IMR-90 (cell line): ENCODE results near the gene CKB. TPM values are rescaled to one million over a fixed set of nuclear protein-coding genes. Genes with fewer than 3 reads are reported as not detected.

Source experiments
- ATAC-seq: fragments of 200-7000 bp; cut with Tn5 transposase; 2 replicates; pipeline ENCODE4 v1.9.1; 2020; ENCODE audit warnings: low read depth, mild to moderate bottlenecking, moderate library complexity
- BruUV-seq: library from RNA; stranded (reverse); fragments of 400-500 nt; replicated peaks from 2 replicates; lab custom pipeline; 2021; lab: Mats Ljungman, UMichigan
- CTCF ChIA-PET: fragments of 300-600 bp; formaldehyde crosslinking; extraction: SDS; loops from one replicate; lab custom pipeline; 2021; ENCODE audit warnings: antibody characterized with exemption; lab: Yijun Ruan, JAX
- POLR2A ChIA-PET: fragments of 300-600 bp; sonication (Branson Sonifier 250); formaldehyde crosslinking; loops from one replicate; lab custom pipeline; 2022; ENCODE audit warnings: antibody characterized with exemption; ENCODE audit not compliant: unreplicated experiment; lab: Charles Lee
- DNase-seq: peaks from one replicate; pipeline ENCODE4 v3.0.0; 2013
- H2AFZ ChIP-seq: replicated peaks from 2 replicates; pipeline ENCODE3; 2013; ENCODE audit warnings: low read length, mild to moderate bottlenecking; ENCODE audit not compliant: poor library complexity
- H2AK5ac ChIP-seq: 2 replicates; pipeline ENCODE4 v1.6.1; 2013; ENCODE audit warnings: low read depth, low read length, inconsistent platforms
- H2AK9ac ChIP-seq: replicated peaks from 2 replicates; pipeline ENCODE3; 2013; ENCODE audit warnings: mild to moderate bottlenecking, low read depth, low read length, moderate library complexity; ENCODE audit not compliant: poor library complexity
- H2BK120ac ChIP-seq: 2 replicates; pipeline ENCODE4 v1.6.1; 2013; ENCODE audit warnings: low read depth, low read length, inconsistent platforms
- H2BK15ac ChIP-seq: 3 replicates; pipeline ENCODE4 v1.6.1; 2013; ENCODE audit warnings: low read depth, low read length, inconsistent platforms
- H2BK20ac ChIP-seq: 2 replicates; pipeline ENCODE4 v1.6.1; 2013; ENCODE audit warnings: low read depth, mild to moderate bottlenecking, inconsistent platforms, low read length, moderate library complexity
- H2BK5ac ChIP-seq: 2 replicates; pipeline ENCODE4 v1.6.1; 2013; ENCODE audit warnings: mild to moderate bottlenecking, low read depth, low read length, inconsistent platforms; ENCODE audit not compliant: poor library complexity, severe bottlenecking
- H3K14ac ChIP-seq: replicated peaks from 2 replicates; pipeline ENCODE4 v1.6.1; 2013; ENCODE audit warnings: low read depth, low read length, inconsistent platforms
- H3K18ac ChIP-seq: 2 replicates; pipeline ENCODE4 v1.6.1; 2013; ENCODE audit warnings: low read depth, low read length, control low read depth
- H3K23ac ChIP-seq: 2 replicates; pipeline ENCODE4 v1.6.1; 2013; ENCODE audit warnings: low read depth, low read length, inconsistent platforms
- H3K27ac ChIP-seq: 2 replicates; pipeline ENCODE4 v1.5.1; 2013; ENCODE audit warnings: mild to moderate bottlenecking, control low read depth, low read length; ENCODE audit not compliant: insufficient read depth
- H3K27me3 ChIP-seq: 2 replicates; pipeline ENCODE4 v1.6.1; 2013; ENCODE audit warnings: low read length; ENCODE audit not compliant: control insufficient read depth, insufficient read depth
- H3K36me3 ChIP-seq: 2 replicates; pipeline ENCODE4 v1.6.1; 2013; ENCODE audit warnings: low read length, mixed read lengths; ENCODE audit not compliant: control insufficient read depth, insufficient read depth
- H3K4ac ChIP-seq: 2 replicates; pipeline ENCODE4 v1.6.1; 2013; ENCODE audit warnings: low read depth, low read length, inconsistent platforms
- H3K4me1 ChIP-seq: 2 replicates; pipeline ENCODE4 v1.6.1; 2013; ENCODE audit warnings: low read length, mixed read lengths; ENCODE audit not compliant: control insufficient read depth, insufficient read depth
- H3K4me2 ChIP-seq: 2 replicates; pipeline ENCODE4 v1.6.1; 2013; ENCODE audit warnings: low read depth, mild to moderate bottlenecking, control low read depth, low read length, moderate library complexity
- H3K4me3 ChIP-seq: 2 replicates; pipeline ENCODE4 v1.5.1; 2013; ENCODE audit warnings: low read depth, mild to moderate bottlenecking, control low read depth, low read length, moderate library complexity; ENCODE audit not compliant: insufficient read depth
- H3K56ac ChIP-seq: 2 replicates; pipeline ENCODE4 v1.6.1; 2013; ENCODE audit warnings: low read length, inconsistent platforms; ENCODE audit not compliant: insufficient read depth; ENCODE audit errors: extremely low read depth
- H3K79me1 ChIP-seq, 2 experiments: 2 replicates each; pipeline ENCODE4 v1.6.1; 2013; ENCODE audit warnings: low read length in 2 of 2, inconsistent platforms in 1 of 2, low read depth in 1 of 2
- H3K9ac ChIP-seq: 2 replicates; pipeline ENCODE4 v1.6.1; 2013; ENCODE audit warnings: low read depth, low read length, control low read depth
- H3K9me1 ChIP-seq: 2 replicates; pipeline ENCODE4 v1.6.1; 2013; ENCODE audit warnings: low read length, inconsistent platforms; ENCODE audit not compliant: insufficient read depth
- H3K9me3 ChIP-seq: 2 replicates; pipeline ENCODE4 v1.6.1; 2013; ENCODE audit warnings: low read length; ENCODE audit not compliant: control insufficient read depth, insufficient read depth
- H4K20me1 ChIP-seq: 2 replicates; pipeline ENCODE4 v1.6.1; 2013; ENCODE audit warnings: low read length, inconsistent platforms; ENCODE audit not compliant: insufficient read depth
- H4K5ac ChIP-seq: 2 replicates; pipeline ENCODE4 v1.6.1; 2013; ENCODE audit warnings: mild to moderate bottlenecking, low read depth, low read length, control low read depth
- H4K8ac ChIP-seq, 2 experiments: 2 replicates each; pipeline ENCODE4 v1.6.1; 2013; ENCODE audit warnings: low read depth in 2 of 2, low read length in 2 of 2, control low read depth in 1 of 2, inconsistent platforms in 1 of 2
- H4K91ac ChIP-seq: 2 replicates; pipeline ENCODE4 v1.6.1; 2013; ENCODE audit warnings: low read depth, low read length, inconsistent platforms; ENCODE audit not compliant: insufficient read depth
- CEBPB ChIP-seq: IDR thresholded peaks from 2 replicates; pipeline ENCODE4 v1.6.1; 2012; ENCODE audit warnings: low read depth, low read length, improper control_type of control experiment
- MXI1 ChIP-seq: IDR thresholded peaks from 2 replicates; pipeline ENCODE4 v1.6.1; 2012; ENCODE audit warnings: low read depth, mild to moderate bottlenecking, low read length, moderate library complexity, borderline replicate concordance
- NFE2L2 ChIP-seq: fragments of 150-350 bp; IDR thresholded peaks from 2 replicates; pipeline ENCODE4 v1.6.1; 2016; ENCODE audit warnings: low read depth, mild to moderate bottlenecking, low read length
- POLR2A ChIP-seq: IDR thresholded peaks from 2 replicates; pipeline ENCODE4 v1.6.1; 2012; ENCODE audit warnings: mild to moderate bottlenecking, low read depth, low read length
- WGBS, 2 experiments: methylation state at CpG; one replicate each; pipeline versions ENCODE4 v1.1.5 to v1.1.7; 2013; ENCODE audit warnings: missing lambda C conversion rate in 2 of 2; ENCODE audit not compliant: insufficient read length in 1 of 2; ENCODE audit errors: extremely low coverage in 2 of 2; 5-methylcytosine and 5-hydroxymethylcytosine counted together
- dilution Hi-C: fragments of 300-500 bp; cut with HindIII; formaldehyde crosslinking; loops from one replicate; pipeline ENCODE4 v1.14.3; 2018; ENCODE audit warnings: low sequenced_read_pairs; ENCODE audit not compliant: unreplicated experiment
- in situ Hi-C: fragments of 300-500 bp; cut with MboI; formaldehyde crosslinking; loops from 3 replicates; pipeline ENCODE4 v1.14.3; 2019; ENCODE audit warnings: low sequenced_read_pairs, inconsistent platforms, mixed read lengths
- intact Hi-C: fragments of 100-400 bp; cut with micrococcal nuclease; formaldehyde crosslinking; loops from 2 replicates; pipeline ENCODE4 v1.10.0; 2022
- polyA plus RNA-seq, 3 experiments: library from polyadenylated mRNA; depleted of rRNA; stranded (reverse); fragments of >200 nt; gene quantifications; 2 replicates each; pipeline ENCODE4 v1.2.3, GENCODE V29; 2012; ENCODE audit warnings: low replicate concordance in 1 of 3
- total RNA-seq: library from RNA; depleted of rRNA; stranded (reverse); fragments of >200 nt; gene quantifications from 2 replicates; pipeline ENCODE4 v1.2.3, GENCODE V29; 2012
- TF ChIP-seq, protein P1 (sequence below): fragments of 150-350 bp; IDR thresholded peaks from 2 replicates; pipeline ENCODE4 v1.6.1; 2016; ENCODE audit warnings: low read depth, mild to moderate bottlenecking, low read length, moderate library complexity, borderline replicate concordance

Gene CKB
- total and polyA plus RNA-seq, 2 of the 4 experiments (the other 2 are of a cell fraction): 17.7 to 82.6 TPM

DNA sequence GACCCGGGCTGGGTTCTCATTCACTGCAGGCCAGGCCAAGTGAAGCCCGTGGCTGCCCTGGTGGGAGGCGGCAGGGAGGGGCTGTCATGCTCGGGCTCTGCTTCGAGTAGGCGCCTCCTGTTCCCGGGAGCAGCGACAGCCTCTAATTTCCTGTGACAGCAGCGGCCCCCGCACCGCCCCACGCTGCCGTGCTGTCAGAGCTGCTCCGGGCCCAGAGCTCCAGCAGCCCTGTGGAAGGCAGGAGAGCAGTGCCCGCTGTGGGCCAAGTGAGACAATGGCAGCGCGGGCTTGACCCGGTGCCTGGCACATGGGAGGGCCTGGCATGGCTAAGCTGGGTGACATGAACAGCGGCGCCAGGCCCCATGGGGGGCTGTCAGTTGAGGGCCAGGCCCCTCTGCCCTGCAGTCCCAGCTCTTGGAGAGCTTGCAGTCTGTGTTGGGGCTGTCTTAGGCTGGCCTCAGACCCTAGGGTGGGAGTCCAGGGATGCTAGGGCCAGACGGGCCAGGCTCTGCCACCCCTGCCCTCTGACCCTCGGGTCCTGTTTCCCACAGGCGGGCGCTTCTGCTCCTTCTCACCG is 11.5 kb upstream of the CKB start:
- Histone ChIP-seq H3K36me3 (peaks cover 12% of the 10 kb centered on the region; the same call in 1 of the 2 replicates), H3K27me3 (no peaks in the 10 kb centered on the region), H2AK5ac (no peak overlapping the region), H3K4me2 (no peak overlapping the region), H2BK5ac (no peak overlapping the region), H3K56ac (no peak overlapping the region), H3K4me1 (peaks cover 6% of the 10 kb centered on the region), H4K91ac (no peak overlapping the region), H2BK20ac (no peak overlapping the region), H2AFZ (no peak overlapping the region), H3K9ac (no peak overlapping the region), H2BK120ac (no peak overlapping the region), H3K79me1 (peaks cover 0 to 35% of the 10 kb centered on the region in 2 experiments; a peak in 3 of 4 replicates), H3K18ac (no peak overlapping the region), H3K14ac (no peak overlapping the region), H3K9me1 (peaks cover 10% of the 10 kb centered on the region), H4K5ac (no peak overlapping the region), H3K4me3 (no peak overlapping the region), H2BK15ac (no peak overlapping the region), H4K20me1 (peaks cover 26% of the 10 kb centered on the region), H3K4ac (no peak overlapping the region), H2AK9ac (no peak overlapping the region), H3K27ac (no peak overlapping the region), H4K8ac (no peak overlapping the region), H3K9me3 (no peaks in the 10 kb centered on the region), H3K23ac (no peak overlapping the region)
- in situ Hi-C loops: no loop called here
- ATAC-seq (no peak), DNase-seq (no peak)
- WGBS, 2 experiments: 85% methylated on average over 13 of the region's 25 CpGs; no CpG with 5 or more reads in 1 of the 2 experiments
- no peak for TF ChIP-seq MXI1
- TF ChIP-seq, protein P1, sequence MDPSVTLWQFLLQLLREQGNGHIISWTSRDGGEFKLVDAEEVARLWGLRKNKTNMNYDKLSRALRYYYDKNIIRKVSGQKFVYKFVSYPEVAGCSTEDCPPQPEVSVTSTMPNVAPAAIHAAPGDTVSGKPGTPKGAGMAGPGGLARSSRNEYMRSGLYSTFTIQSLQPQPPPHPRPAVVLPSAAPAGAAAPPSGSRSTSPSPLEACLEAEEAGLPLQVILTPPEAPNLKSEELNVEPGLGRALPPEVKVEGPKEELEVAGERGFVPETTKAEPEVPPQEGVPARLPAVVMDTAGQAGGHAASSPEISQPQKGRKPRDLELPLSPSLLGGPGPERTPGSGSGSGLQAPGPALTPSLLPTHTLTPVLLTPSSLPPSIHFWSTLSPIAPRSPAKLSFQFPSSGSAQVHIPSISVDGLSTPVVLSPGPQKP: no peak
- no peak for TF ChIP-seq POLR2A
- TF ChIP-seq CEBPB: no peak
- TF ChIP-seq NFE2L2: no peak
- BruUV-seq: no TSS peak
- CTCF ChIA-PET: no interaction called here
- intact Hi-C loops: no loop called here
- dilution Hi-C loops: no loop called here
- POLR2A ChIA-PET: no interaction called here
